ENCODE measurements around the gene EPHX1.

DNA sequence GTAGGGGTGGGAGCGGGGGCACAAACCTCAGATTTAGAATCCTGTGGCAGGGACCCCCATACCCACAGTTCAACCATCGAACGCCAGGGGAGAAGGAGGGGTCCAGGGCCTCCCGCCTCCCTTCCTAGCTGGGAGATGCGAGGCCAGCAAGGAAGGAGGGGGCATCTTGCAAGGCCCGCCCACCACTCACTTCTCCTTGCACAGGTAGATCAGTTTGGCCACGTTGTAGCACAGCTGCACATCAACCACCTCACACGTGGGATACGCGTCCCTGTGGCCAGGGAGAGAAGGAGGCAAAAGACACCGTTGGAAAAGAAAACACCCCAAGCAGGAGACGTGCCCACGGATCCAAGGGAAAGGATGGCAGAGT is 52.6 kb downstream of the EPHX1 start:
- TF ChIP-seq ZNF274 (IDR thresholded peaks at IDR 0.05; ENCODE audit: low read depth, low read length) (no peak), SUZ12 (IDR thresholded peaks at IDR 0.05; ENCODE audit: extremely low read depth, insufficient read depth, insufficient read length) (no peak), YY1 (IDR thresholded peaks at IDR 0.05; ENCODE audit: insufficient read depth, insufficient read length) (no peak)

Data from NT2/D1 (cell line).